Testis (tissue), 3 donors: ENCODE results near the gene GEMIN5. TPM values are rescaled to one million over a fixed set of nuclear protein-coding genes. Genes with fewer than 3 reads are reported as not detected.

Experiments used
- DNase-seq: peaks from one replicate; pipeline ENCODE4 v3.0.0-alpha.2; 2019
- H3K27ac ChIP-seq, 2 donors: fragments of 200-600 bp; sonication (generic); one replicate each; pipeline ENCODE4 v1.5.1; 2019
- H3K27me3 ChIP-seq: fragments of 200-600 bp; sonication (generic); one replicate; pipeline ENCODE4 v1.5.1; 2019
- H3K36me3 ChIP-seq: fragments of 200-600 bp; sonication (generic); one replicate; pipeline ENCODE4 v1.5.1; 2017; ENCODE audit warnings: low read depth; ENCODE audit errors: missing control alignments
- H3K4me1 ChIP-seq: fragments of 200-600 bp; sonication (generic); one replicate; pipeline ENCODE4 v1.5.1; 2019
- H3K4me3 ChIP-seq, 2 donors: fragments of 200-600 bp; sonication (generic); one replicate each; pipeline ENCODE4 v1.5.1; 2017 to 2019
- H3K9me3 ChIP-seq: fragments of 200-600 bp; sonication (generic); one replicate; pipeline ENCODE4 v1.5.1; 2017
- CTCF ChIP-seq, 3 experiments: fragments of 450-650 bp in 2 of 3; fragments of 200-600 bp in 1 of 3; sonication (generic) in 1 of 3; IDR thresholded peaks; one replicate each; pipeline ENCODE4 v1.5.1; 2016 to 2019; ENCODE audit warnings: antibody characterized with exemption in 3 of 3, mild to moderate bottlenecking in 2 of 3, moderate library complexity in 1 of 3
- POLR2A ChIP-seq: fragments of 450-650 bp; IDR thresholded peaks from one replicate; pipeline ENCODE4 v1.6.1; 2017; ENCODE audit warnings: antibody characterized with exemption, mild to moderate bottlenecking, moderate library complexity
- WGBS, 2 donors: methylation state at CpG; one replicate each; pipeline ENCODE4 v1.1.5; 2018; 5-methylcytosine and 5-hydroxymethylcytosine counted together
- intact Hi-C: fragments of 100-400 bp; cut with DNase I; formaldehyde crosslinking; loops from one replicate; pipeline ENCODE4 v1.15.1; 2023; ENCODE audit warnings: low total_unique reads
- polyA plus RNA-seq: library from polyadenylated mRNA; stranded (reverse); fragments of 350-450 nt; fragmentation: Illumina TruSeq; extraction: RNeasy Lipid Tissue Mini Kit (QIAGEN cat#74804); gene quantifications from one replicate; pipeline ENCODE4 v1.2.3, GENCODE V29; 2014; ENCODE audit warnings: low read depth, low replicate concordance; ENCODE audit not compliant: insufficient read depth
- total RNA-seq, 2 donors: library from RNA; depleted of rRNA; stranded (reverse); fragments of >200 nt; gene quantifications; one replicate each; pipeline ENCODE4 v1.2.3, GENCODE V29; 2016

GEMIN5 gene
- total and polyA plus RNA-seq, 3 donors from 2014 or later, result 15.8 to 24.7 (median 24.1) TPM

DNA sequence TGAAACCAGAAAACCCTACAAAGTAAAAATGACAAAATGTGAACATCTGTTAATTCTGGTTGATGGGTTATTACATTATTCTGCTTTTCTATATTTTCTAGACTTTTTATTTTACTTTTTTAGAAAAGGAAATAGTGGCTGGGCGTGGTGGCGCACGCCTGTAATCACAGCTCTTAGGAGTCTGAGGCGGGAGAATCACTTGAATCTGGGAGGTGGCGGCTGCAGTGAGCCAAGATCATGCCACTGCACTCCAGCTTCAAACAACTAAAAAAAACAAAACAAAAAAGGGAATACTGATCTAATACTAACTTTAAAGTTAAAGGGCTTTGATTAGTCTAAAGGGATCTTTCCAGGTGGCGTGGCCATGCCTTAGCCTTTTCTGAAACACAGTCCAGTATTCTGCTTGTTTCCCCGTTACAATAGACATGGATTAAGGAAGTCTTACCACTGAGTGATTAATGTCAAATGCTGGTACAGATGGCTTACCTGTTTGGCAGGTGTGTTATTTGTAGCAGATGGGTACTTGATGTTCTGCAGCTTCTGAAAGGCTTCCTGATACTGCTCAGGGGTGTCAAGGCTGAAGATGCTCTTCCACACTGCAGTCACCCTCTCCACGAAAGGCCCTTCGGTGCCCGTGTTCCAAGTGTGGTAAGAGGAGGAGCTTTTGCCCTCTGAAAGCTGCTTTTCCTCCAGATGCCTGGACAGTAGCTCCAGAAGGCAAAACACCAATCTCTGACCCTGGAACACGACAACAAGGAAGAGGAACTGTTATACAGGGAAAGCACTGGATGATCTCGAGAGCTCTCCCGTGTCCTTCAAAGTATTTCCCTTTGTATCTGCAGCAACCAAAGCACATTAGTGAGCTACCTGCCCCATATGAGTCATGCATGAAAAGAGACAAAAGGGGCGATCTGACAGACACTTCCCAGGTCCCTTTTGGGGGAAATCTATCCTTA, 42.1 kb downstream of the GEMIN5 start:
- no peaks in the 10 kb centered on the region for H3K36me3 ChIP-seq
- 82 to 85% methylated on average over 14 of the region's 14 CpGs for WGBS, 2 donors
- no peaks in the 10 kb centered on the region for H3K27me3 ChIP-seq
- H3K27ac ChIP-seq, result no peak overlapping the region
- intact Hi-C loops, result no loop called here
- peaks cover 3% of the 10 kb centered on the region for H3K4me1 ChIP-seq
- H3K4me3 ChIP-seq, result no peak overlapping the region
- DNase-seq, result no peak
- no peaks in the 10 kb centered on the region for H3K9me3 ChIP-seq
- no peak for TF ChIP-seq POLR2A
- TF ChIP-seq CTCF (IDR thresholded peaks at IDR 0.05), result no peak

DNA sequence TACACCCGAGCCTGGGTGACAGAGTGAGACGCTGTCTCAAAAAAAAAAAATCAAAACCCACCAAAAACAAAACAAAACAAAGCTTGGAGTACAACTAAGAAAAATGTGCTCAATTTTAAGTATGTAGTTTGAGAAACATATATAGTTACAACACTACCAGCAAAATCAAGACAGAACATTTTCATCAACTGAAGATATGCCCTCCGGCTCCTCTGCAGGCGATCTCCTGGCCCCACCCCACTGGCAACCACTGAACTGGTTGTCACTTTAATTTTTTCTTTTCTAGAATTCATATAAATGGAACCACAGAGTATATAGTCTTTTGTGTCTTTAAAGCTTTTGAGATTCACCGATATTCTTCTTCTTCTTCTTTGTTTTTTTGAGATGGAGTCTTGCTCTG, 44.6 kb downstream of the GEMIN5 start:
- intact Hi-C loops, result no loop called here
- TF ChIP-seq POLR2A, result no peak
- TF ChIP-seq CTCF (IDR thresholded peaks at IDR 0.05), result no peak
- 83 to 90% methylated on average over 5 of the region's 5 CpGs for WGBS, 2 donors
- no peak for DNase-seq
- Histone ChIP-seq H3K36me3 (no peaks in the 10 kb centered on the region), H3K4me1 (no peaks in the 10 kb centered on the region), H3K27ac (no peak overlapping the region), H3K4me3 (no peak overlapping the region), H3K9me3 (no peaks in the 10 kb centered on the region), H3K27me3 (no peaks in the 10 kb centered on the region)

GRCh38 chr5:154892369-154892771, 45.6 kb downstream of the GEMIN5 start:
- H3K4me1 ChIP-seq, result no peaks in the 10 kb centered on the region
- no peak for TF ChIP-seq POLR2A
- no peak for TF ChIP-seq CTCF (IDR thresholded peaks at IDR 0.05)
- peak overlapping the region; percentile 39 to 77 for H3K27ac ChIP-seq
- no peaks in the 10 kb centered on the region for H3K27me3 ChIP-seq
- DNase-seq, result no peak
- H3K36me3 ChIP-seq, result no peaks in the 10 kb centered on the region
- H3K9me3 ChIP-seq, result no peaks in the 10 kb centered on the region
- 80 to 82% methylated on average over 13 of the region's 13 CpGs for WGBS, 2 donors
- H3K4me3 ChIP-seq, result no peak overlapping the region
- intact Hi-C loops, result no loop called here

DNA sequence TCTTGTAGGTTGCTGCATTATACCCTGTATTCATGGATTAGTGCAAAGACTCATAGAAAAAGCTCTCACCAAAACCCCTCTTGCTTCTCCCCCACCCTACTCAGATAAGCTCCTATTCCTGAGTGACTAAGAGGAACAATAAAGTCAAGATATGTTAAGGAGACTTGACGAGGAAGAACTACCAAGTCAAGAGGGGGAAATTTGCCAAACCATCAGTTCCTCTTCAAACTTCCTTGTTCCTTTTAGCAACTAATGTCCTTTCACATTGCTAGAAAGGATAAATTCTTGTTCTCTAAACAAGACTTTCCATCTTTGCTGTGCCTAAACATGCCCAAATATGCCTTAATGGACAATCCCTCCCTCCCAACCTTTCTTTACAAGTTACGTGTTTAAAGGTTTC, 52.6 kb downstream of the GEMIN5 start:
- DNase-seq, result no peak
- no peak for TF ChIP-seq CTCF (IDR thresholded peaks at IDR 0.05)
- TF ChIP-seq POLR2A, result no peak
- no peak overlapping the region for H3K27ac ChIP-seq
- intact Hi-C loops, result no loop called here
- H3K9me3 ChIP-seq, result no peaks in the 10 kb centered on the region
- H3K4me3 ChIP-seq, result no peak overlapping the region
- WGBS, 2 donors, result 88 to 95% methylated on average over 2 of the region's 2 CpGs
- H3K27me3 ChIP-seq, result no peaks in the 10 kb centered on the region
- H3K4me1 ChIP-seq, result no peaks in the 10 kb centered on the region
- H3K36me3 ChIP-seq, result no peaks in the 10 kb centered on the region
